Ovary (tissue), 9 donors: ENCODE results near the gene LRRTM3. TPM values are rescaled to one million over a fixed set of nuclear protein-coding genes. Genes with fewer than 3 reads are reported as not detected.

Experiments
- DNase-seq, 5 donors: peaks; one replicate each; pipeline ENCODE4 v3.0.0-alpha.2; 2019 to 2020
- H3K27ac ChIP-seq, 2 donors: fragments of 200-600 bp; one replicate each; pipeline versions ENCODE4 v1.5.1 to v1.8.0; 2019 to 2022
- H3K27me3 ChIP-seq: fragments of 200-600 bp; one replicate; pipeline ENCODE4 v1.8.0; 2022
- H3K36me3 ChIP-seq: fragments of 200-600 bp; sonication (generic); one replicate; pipeline ENCODE4 v1.5.1; 2019
- H3K4me1 ChIP-seq: one replicate; pipeline ENCODE4 v1.8.1; 2013; ENCODE audit warnings: mild to moderate bottlenecking, moderate library complexity; ENCODE audit not compliant: insufficient read depth
- H3K4me3 ChIP-seq: fragments of 200-600 bp; sonication (generic); one replicate; pipeline ENCODE4 v1.5.1; 2017
- H3K9me3 ChIP-seq, 2 donors: fragments of 200-600 bp in 1 of 2; sonication (generic) in 1 of 2; one replicate each; pipeline versions ENCODE4 v1.5.1 to v1.8.1; 2013 to 2019; ENCODE audit warnings: mild to moderate bottlenecking in 1 of 2, moderate library complexity in 1 of 2
- EP300 ChIP-seq: sonication (generic); formaldehyde crosslinking; IDR thresholded peaks from one replicate; pipeline ENCODE4 v1.6.1; 2017; ENCODE audit warnings: antibody characterized with exemption
- POLR2A ChIP-seq: fragments of 450-650 bp; IDR thresholded peaks from one replicate; pipeline ENCODE4 v1.6.1; 2017; ENCODE audit warnings: antibody characterized with exemption, mild to moderate bottlenecking, moderate library complexity
- WGBS, 3 donors: extraction: QIAGEN DNeasy Blood & Tissue Kit in 1 of 3; methylation state at CpG; one replicate each; pipeline versions ENCODE4 v1.1.5 to v1.1.7; 2013 to 2017; 5-methylcytosine and 5-hydroxymethylcytosine counted together
- intact Hi-C, 4 donors: fragments of 100-400 bp; cut with DNase I; formaldehyde crosslinking; loops; one replicate each; pipeline versions ENCODE4 v1.11.0 to v1.15.1; 2022 to 2023
- polyA plus RNA-seq, 2 donors: library from polyadenylated mRNA; stranded (reverse); fragments of 200-250 nt in 1 of 2; fragments of 350-450 nt in 1 of 2; fragmentation: Illumina TruSeq in 1 of 2; extraction: RNeasy Lipid Tissue Mini Kit (QIAGEN cat#74804) in 1 of 2; gene quantifications; one replicate each; pipeline ENCODE4 v1.2.3, GENCODE V29; 2013 to 2014
- total RNA-seq, 7 donors: library from RNA; depleted of rRNA in 2 of 7; stranded (reverse); fragments of >200 nt in 2 of 7; fragmentation: NEBNext Ultra II Directional in 3 of 7; extraction: Animal tissue kit (Norgen Biotek cat#: 25700) in 3 of 7; gene quantifications; one replicate each; pipeline versions ENCODE4 v1.1.0 to v1.2.4, GENCODE V29; 2016 to 2023
- TF ChIP-seq, protein P1 (sequence below), 3 donors: fragments of 450-650 bp in 2 of 3; fragments of 200-600 bp in 1 of 3; IDR thresholded peaks; one replicate each; pipeline versions ENCODE4 v1.5.1 to v1.8.0; 2016 to 2022; ENCODE audit warnings: antibody characterized with exemption in 3 of 3, mild to moderate bottlenecking in 1 of 3
- donor health status: DM: no; HTN: no; CAD: no; lungs with moderate emphysema.
- donor health status: DM: no; HTN: no; CAD: no.
- donor health status: Bipolar disorder and iron deficiency.
- donor health status: DM: yes; HTN: yes; CAD: no.
- donor health status: DM: no; HTN: no; CAD: no.
- donor health status: DM: yes; HTN: yes; CAD: no.

LRRTM3 gene
- total and polyA plus RNA-seq, 9 donors = 0.33 to 5.9 (median 1.4) TPM

DNA sequence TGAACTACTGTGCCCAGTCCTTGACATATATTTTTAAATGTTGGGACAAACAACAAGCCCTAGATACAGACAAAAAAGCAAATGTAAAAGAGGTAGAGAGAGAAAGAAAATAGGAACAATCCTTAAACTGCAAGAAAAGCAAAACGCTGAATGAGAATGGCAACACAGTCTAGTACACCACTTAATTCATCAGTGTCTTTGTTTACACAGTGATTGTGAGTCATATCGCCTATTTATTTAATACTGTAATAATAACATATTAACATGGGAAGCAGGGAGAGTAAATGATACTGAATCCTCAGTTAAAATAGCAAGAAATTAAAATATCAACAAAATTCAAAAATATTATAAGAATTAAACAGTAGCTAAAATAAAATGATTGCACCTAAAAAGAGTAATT, 9.8 kb upstream of the LRRTM3 start:
- intact Hi-C loops = no loop called here
- no peak for DNase-seq
- 27 to 54% (median 34%) methylated on average over 2 of the region's 2 CpGs for WGBS, 3 donors
- no peak overlapping the region for H3K4me3 ChIP-seq
- H3K27me3 ChIP-seq = no peaks in the 10 kb centered on the region
- no peak for TF ChIP-seq EP300
- TF ChIP-seq, protein P1, sequence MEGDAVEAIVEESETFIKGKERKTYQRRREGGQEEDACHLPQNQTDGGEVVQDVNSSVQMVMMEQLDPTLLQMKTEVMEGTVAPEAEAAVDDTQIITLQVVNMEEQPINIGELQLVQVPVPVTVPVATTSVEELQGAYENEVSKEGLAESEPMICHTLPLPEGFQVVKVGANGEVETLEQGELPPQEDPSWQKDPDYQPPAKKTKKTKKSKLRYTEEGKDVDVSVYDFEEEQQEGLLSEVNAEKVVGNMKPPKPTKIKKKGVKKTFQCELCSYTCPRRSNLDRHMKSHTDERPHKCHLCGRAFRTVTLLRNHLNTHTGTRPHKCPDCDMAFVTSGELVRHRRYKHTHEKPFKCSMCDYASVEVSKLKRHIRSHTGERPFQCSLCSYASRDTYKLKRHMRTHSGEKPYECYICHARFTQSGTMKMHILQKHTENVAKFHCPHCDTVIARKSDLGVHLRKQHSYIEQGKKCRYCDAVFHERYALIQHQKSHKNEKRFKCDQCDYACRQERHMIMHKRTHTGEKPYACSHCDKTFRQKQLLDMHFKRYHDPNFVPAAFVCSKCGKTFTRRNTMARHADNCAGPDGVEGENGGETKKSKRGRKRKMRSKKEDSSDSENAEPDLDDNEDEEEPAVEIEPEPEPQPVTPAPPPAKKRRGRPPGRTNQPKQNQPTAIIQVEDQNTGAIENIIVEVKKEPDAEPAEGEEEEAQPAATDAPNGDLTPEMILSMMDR (IDR thresholded peaks at IDR 0.05) = no peak
- TF ChIP-seq POLR2A = no peak
- no peak overlapping the region for H3K27ac ChIP-seq
- H3K36me3 ChIP-seq = no peaks in the 10 kb centered on the region
- no peaks in the 10 kb centered on the region for H3K4me1 ChIP-seq
- H3K9me3 ChIP-seq = no peaks in the 10 kb centered on the region

DNA sequence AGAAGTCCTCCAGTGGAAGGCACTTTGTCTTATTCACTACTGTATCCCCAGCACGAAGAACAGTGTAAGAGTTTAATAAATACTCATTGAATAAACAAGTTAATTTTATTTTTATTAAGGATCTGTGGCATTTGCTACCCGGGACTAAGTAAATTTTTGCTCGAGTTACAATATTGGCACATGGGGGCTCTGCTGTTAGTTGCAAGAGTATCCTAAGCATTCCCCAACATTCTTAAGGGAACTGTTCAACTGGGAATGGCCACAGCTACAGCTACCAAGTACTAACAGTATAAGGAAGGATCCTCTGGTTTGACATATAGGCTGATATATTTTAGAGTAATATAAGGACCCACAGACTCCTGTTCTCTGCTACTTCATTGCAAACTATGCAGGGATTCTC, 8.7 kb upstream of the LRRTM3 start:
- Histone ChIP-seq H3K27me3 (no peaks in the 10 kb centered on the region), H3K4me1 (no peaks in the 10 kb centered on the region), H3K9me3 (no peaks in the 10 kb centered on the region), H3K36me3 (no peaks in the 10 kb centered on the region), H3K4me3 (no peak overlapping the region), H3K27ac (no peak overlapping the region)
- intact Hi-C loops = no loop called here
- 55 to 73% (median 60%) methylated on average over 3 of the region's 3 CpGs for WGBS, 3 donors
- no peak for DNase-seq
- TF ChIP-seq, protein P1 (IDR thresholded peaks at IDR 0.05) = no peak
- no peak for TF ChIP-seq EP300
- no peak for TF ChIP-seq POLR2A

DNA sequence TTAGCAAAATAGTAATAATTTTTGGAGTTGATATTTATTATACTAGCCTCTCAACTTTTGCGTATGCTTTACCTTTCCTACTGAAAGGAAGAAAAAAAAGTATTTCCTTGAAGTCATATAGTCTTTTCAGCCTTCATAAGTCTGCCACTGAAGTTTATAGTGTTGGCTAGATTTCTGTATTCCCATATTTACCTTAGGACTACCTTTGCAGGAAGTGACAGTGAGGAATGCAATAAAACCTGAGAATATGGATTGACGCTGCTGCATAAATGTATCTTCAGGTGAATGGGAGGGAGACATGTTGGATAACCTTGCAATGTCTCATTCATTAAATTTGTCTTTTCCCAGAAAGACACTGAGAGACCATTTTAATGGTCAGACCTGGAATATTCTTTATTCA, 6.6 kb upstream of the LRRTM3 start:
- no peak for DNase-seq
- H3K27me3 ChIP-seq = no peaks in the 10 kb centered on the region
- TF ChIP-seq POLR2A (no peak), EP300 (no peak)
- TF ChIP-seq, protein P1 (IDR thresholded peaks at IDR 0.05) = no peak
- intact Hi-C loops = no loop called here
- H3K9me3 ChIP-seq = no peaks in the 10 kb centered on the region
- 89 to 99% (median 98%) methylated on average over 2 of the region's 2 CpGs for WGBS, 3 donors
- no peak overlapping the region for H3K27ac ChIP-seq
- no peaks in the 10 kb centered on the region for H3K4me1 ChIP-seq
- no peaks in the 10 kb centered on the region for H3K36me3 ChIP-seq
- H3K4me3 ChIP-seq = no peak overlapping the region

DNA sequence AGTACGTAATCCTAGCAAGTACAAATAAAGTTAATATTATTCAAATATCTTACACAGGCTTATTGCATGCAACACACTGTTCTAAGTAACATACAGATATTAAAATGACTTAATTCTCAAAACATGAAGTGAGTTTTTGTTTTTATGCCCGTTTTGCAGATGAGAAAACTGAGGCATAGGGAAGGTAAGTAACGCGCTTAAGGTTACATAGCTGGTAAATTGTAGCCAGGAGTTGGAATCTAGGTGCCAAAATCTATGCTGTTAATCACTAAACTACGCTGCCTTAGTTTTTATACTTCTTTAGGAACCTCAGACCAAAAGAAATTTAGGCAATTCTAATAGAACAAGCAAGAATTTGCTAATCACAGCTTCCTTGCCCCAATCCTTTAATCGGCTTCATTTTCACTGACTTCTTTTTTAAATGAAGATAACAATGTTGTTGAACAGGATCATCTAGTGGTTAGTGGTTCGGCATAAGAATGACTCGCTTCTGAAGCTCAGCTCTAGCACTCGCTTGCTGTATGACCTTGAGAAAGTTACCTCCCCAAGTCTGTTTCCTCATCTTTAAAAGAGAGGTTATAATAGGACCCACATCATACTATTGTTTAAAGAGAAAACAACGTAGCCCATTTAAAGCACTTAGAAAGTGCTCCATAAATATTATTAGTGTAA, 1.0 kb upstream of the LRRTM3 start:
- no peak for TF ChIP-seq POLR2A
- TF ChIP-seq, protein P1 (IDR thresholded peaks at IDR 0.05) = no peak
- TF ChIP-seq EP300 = no peak
- no peaks in the 10 kb centered on the region for H3K36me3 ChIP-seq
- no peak for DNase-seq
- H3K4me3 ChIP-seq = no peak overlapping the region
- 56 to 67% (median 59%) methylated on average over 10 of the region's 10 CpGs for WGBS, 3 donors
- no peaks in the 10 kb centered on the region for H3K4me1 ChIP-seq
- intact Hi-C loops = no loop called here
- no peak overlapping the region for H3K27ac ChIP-seq
- no peaks in the 10 kb centered on the region for H3K9me3 ChIP-seq
- no peaks in the 10 kb centered on the region for H3K27me3 ChIP-seq
